GM19240 (cell line): ENCODE results near the gene GAL3ST1.
"Not testable (repeated sequence)": the region's sequence is repeated elsewhere in the genome, so short reads cannot be mapped to it uniquely, and the experiment has no call there.

Source experiments
- DNase-seq: peaks from one replicate; pipeline ENCODE4 v3.0.0; 2011; ENCODE audit warnings: low spot score; ENCODE audit not compliant: insufficient read length

Gene GAL3ST1

GRCh38 chr22:30565341-30565740, 9.1 kb downstream of the GAL3ST1 start:
- no peak for DNase-seq

- no peak for DNase-seq
Observed at GRCh38 chr22:30564761-30565119, 9.7 kb downstream of the GAL3ST1 start.

- DNase-seq: no peak
Observed at GRCh38 chr22:30564045-30564760, 10.3 kb downstream of the GAL3ST1 start.

GRCh38 chr22:30562366-30562765, 12.1 kb downstream of the GAL3ST1 start:
- no peak for DNase-seq

GRCh38 chr22:30561402-30562189, 12.9 kb downstream of the GAL3ST1 start:
- no peak for DNase-seq

GRCh38 chr22:30560643-30561202, 13.7 kb downstream of the GAL3ST1 start:
- not testable (repeated sequence) for DNase-seq

GRCh38 chr22:30559889-30560288, 14.6 kb downstream of the GAL3ST1 start:
- DNase-seq: no peak

- no peak for DNase-seq
Observed at GRCh38 chr22:30557243-30557642, 17.2 kb downstream of the GAL3ST1 start.

GRCh38 chr22:30556388-30556787, 18.1 kb downstream of the GAL3ST1 start:
- DNase-seq: no peak

GRCh38 chr22:30555282-30556210, 18.9 kb downstream of the GAL3ST1 start:
- DNase-seq: no peak

- no peak for DNase-seq
Observed at GRCh38 chr22:30553971-30554370, 20.5 kb downstream of the GAL3ST1 start.

- DNase-seq: no peak
Observed at GRCh38 chr22:30552719-30553118, 21.7 kb downstream of the GAL3ST1 start.

- DNase-seq: not testable (repeated sequence)
Observed at GRCh38 chr22:30551813-30552212, 22.7 kb downstream of the GAL3ST1 start.

GRCh38 chr22:30547188-30547587, 27.3 kb downstream of the GAL3ST1 start:
- no peak for DNase-seq

- no peak for DNase-seq
Observed at GRCh38 chr22:30546616-30547015, 27.8 kb downstream of the GAL3ST1 start, which contains the start of gene SEC14L6. SEC14L6 (minus strand) TSS chr22:30546741; CDS start chr22:30546682, 59 bp downstream.

- no peak for DNase-seq
Observed at GRCh38 chr22:30542811-30543188, 31.7 kb downstream of the GAL3ST1 start.

GRCh38 chr22:30541961-30542810, 32.3 kb downstream of the GAL3ST1 start:
- no peak for DNase-seq

- not testable (repeated sequence) for DNase-seq
Observed at GRCh38 chr22:30541511-30541910, 33.0 kb downstream of the GAL3ST1 start.

GRCh38 chr22:30539368-30539767, 35.1 kb downstream of the GAL3ST1 start:
- no peak for DNase-seq

- DNase-seq: no peak
Observed at GRCh38 chr22:30538280-30538679, 36.2 kb downstream of the GAL3ST1 start.
